Right lobe of liver (tissue), 6 donors: ENCODE results near the gene FIGN. TPM values are rescaled to one million over a fixed set of nuclear protein-coding genes. Genes with fewer than 3 reads are reported as not detected.

Source experiments
- ATAC-seq, 4 donors: fragments of 200-7000 bp; cut with Tn5 transposase; one replicate each; pipeline ENCODE4 v1.9.1; 2020; ENCODE audit warnings: mild to moderate bottlenecking in 4 of 4, moderate library complexity in 4 of 4
- DNase-seq, 3 donors: peaks; one replicate each; pipeline ENCODE4 v3.0.0-alpha.2; 2020
- H3K27ac ChIP-seq, 3 donors: fragments of 200-600 bp; one replicate each; pipeline ENCODE4 v1.8.0; 2022
- H3K27me3 ChIP-seq, 2 donors: fragments of 200-600 bp; one replicate each; pipeline ENCODE4 v1.8.0; 2022
- H3K36me3 ChIP-seq, 4 donors: fragments of 200-600 bp; sonication (generic) in 1 of 4; one replicate each; pipeline versions ENCODE4 v1.5.1 to v1.8.0; 2017 to 2022; ENCODE audit warnings: control low read depth in 1 of 4
- H3K4me1 ChIP-seq, 4 donors: fragments of 200-600 bp; sonication (generic) in 1 of 4; one replicate each; pipeline versions ENCODE4 v1.5.1 to v1.8.0; 2017 to 2022; ENCODE audit warnings: control low read depth in 1 of 4
- H3K4me3 ChIP-seq, 3 donors: fragments of 200-600 bp; one replicate each; pipeline ENCODE4 v1.8.0; 2022
- H3K9me3 ChIP-seq, 4 donors: fragments of 200-600 bp; sonication (generic) in 1 of 4; one replicate each; pipeline versions ENCODE4 v1.5.1 to v1.8.0; 2017 to 2022; ENCODE audit warnings: control low read depth in 1 of 4
- CTCF ChIP-seq, 4 donors: fragments of 200-600 bp in 3 of 4; fragments of 450-650 bp in 1 of 4; IDR thresholded peaks; one replicate each; pipeline versions ENCODE4 v1.5.1 to v1.8.0; 2016 to 2022; ENCODE audit warnings: antibody characterized with exemption in 4 of 4, mild to moderate bottlenecking in 2 of 4
- POLR2A ChIP-seq: fragments of 450-650 bp; IDR thresholded peaks from one replicate; pipeline ENCODE4 v1.6.1; 2017; ENCODE audit warnings: antibody characterized with exemption, mild to moderate bottlenecking
- WGBS: methylation state at CpG from one replicate; pipeline ENCODE4 v1.1.6; 2018; ENCODE audit warnings: low coverage, low lambda C conversion rate; ENCODE audit not compliant: insufficient coverage; ENCODE audit errors: missing lambda C conversion rate; 5-methylcytosine and 5-hydroxymethylcytosine counted together
- intact Hi-C, 2 donors: fragments of 100-400 bp; cut with DNase I; formaldehyde crosslinking; loops; one replicate each; pipeline versions ENCODE4 v1.11.2 to v1.14.1; 2022
- total RNA-seq, 6 experiments: library from RNA; depleted of rRNA in 2 of 6; stranded (reverse); fragments of >200 nt in 2 of 6; fragmentation: NEBNext Ultra II Directional in 3 of 6; extraction: Animal tissue kit (Norgen Biotek cat#: 25700) in 3 of 6; gene quantifications; one replicate each; pipeline versions ENCODE4 v1.1.0 to v1.2.4, GENCODE V29; 2016 to 2023
- donor health status: DM: no; HTN: yes; CAD: no.
- donor health status: DM: no; HTN: no; CAD: no.
- donor health status: DM: no; HTN: no; CAD: no.
- donor health status: DM: no; HTN: yes; CAD: no.
- donor health status: DM: no; HTN: yes; CAD: no.

FIGN gene
- total RNA-seq, 6 experiments from 2014 or later: 2.8 to 9.2 (median 5.1) TPM

DNA sequence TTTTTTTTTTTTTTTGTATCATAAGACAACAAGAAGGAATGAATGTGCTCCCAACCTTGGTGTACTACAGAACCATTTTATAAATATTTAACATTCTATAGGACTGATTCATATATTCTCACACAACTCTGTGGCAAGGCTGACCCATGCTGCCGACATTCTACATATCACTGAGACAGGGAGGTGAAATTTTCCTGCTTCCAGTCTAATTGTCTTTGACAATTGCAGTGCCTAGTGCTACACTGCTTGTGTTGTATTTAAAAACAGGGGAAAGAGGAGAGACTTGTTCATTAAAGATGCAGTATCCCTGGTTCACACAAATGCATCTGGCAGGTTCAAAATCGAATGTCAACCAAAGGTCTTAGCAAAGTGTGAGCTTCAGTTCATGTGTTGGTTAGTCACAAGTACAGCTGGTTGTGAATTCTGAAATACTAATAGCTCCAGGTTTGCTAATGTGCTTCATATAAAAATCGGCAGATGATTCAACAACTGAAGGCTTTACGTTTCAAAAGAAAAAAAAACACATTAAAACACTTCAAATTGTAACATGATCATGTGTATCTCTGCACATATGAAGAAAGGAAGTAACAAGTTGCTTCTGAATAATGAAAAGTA is 130.8 kb downstream of the FIGN start:
- no peak for ATAC-seq
- Histone ChIP-seq H3K27me3 (no peaks in the 10 kb centered on the region), H3K4me3 (no peak overlapping the region), H3K9me3 (no peaks in the 10 kb centered on the region), H3K27ac (no peak overlapping the region), H3K36me3 (no peaks in the 10 kb centered on the region), H3K4me1 (peaks cover 0 to 3% (median 0%) of the 10 kb centered on the region in 4 donors)
- DNase-seq: no peak
- TF ChIP-seq CTCF (IDR thresholded peaks at IDR 0.05): no peak
- no peak for TF ChIP-seq POLR2A
- WGBS: 73% methylated on average over 4 of the region's 4 CpGs
- intact Hi-C loops: no loop called here

GRCh38 chr2:163602196-163602595 is 133.6 kb downstream of the FIGN start:
- DNase-seq (no peak), ATAC-seq (no peak)
- TF ChIP-seq CTCF (IDR thresholded peaks at IDR 0.05): no peak
- no peak for TF ChIP-seq POLR2A
- intact Hi-C loops: no loop called here
- WGBS: 68% methylated on average over 3 of the region's 3 CpGs
- H3K36me3 ChIP-seq: no peaks in the 10 kb centered on the region
- no peak overlapping the region for H3K4me3 ChIP-seq
- H3K9me3 ChIP-seq: no peaks in the 10 kb centered on the region
- H3K4me1 ChIP-seq: peaks cover 0 to 1% (median 0%) of the 10 kb centered on the region in 4 donors
- no peak overlapping the region for H3K27ac ChIP-seq
- no peaks in the 10 kb centered on the region for H3K27me3 ChIP-seq

- intact Hi-C loops: no loop called here
- no peaks in the 10 kb centered on the region for H3K27me3 ChIP-seq
- H3K27ac ChIP-seq: no peak overlapping the region
- DNase-seq (no peak), ATAC-seq (no peak)
- no peaks in the 10 kb centered on the region for H3K9me3 ChIP-seq
- no peaks in the 10 kb centered on the region for H3K4me1 ChIP-seq
- TF ChIP-seq CTCF (IDR thresholded peaks at IDR 0.05): no peak
- TF ChIP-seq POLR2A: no peak
- no peak overlapping the region for H3K4me3 ChIP-seq
- 71% methylated on average over 7 of the region's 7 CpGs for WGBS
- H3K36me3 ChIP-seq: no peaks in the 10 kb centered on the region
These were observed 134.4 kb downstream of the FIGN start for GRCh38 chr2:163601377-163601776.

- TF ChIP-seq CTCF (IDR thresholded peaks at IDR 0.05) (no peak), POLR2A (no peak)
- H3K27me3 ChIP-seq: no peaks in the 10 kb centered on the region
- H3K4me1 ChIP-seq: no peaks in the 10 kb centered on the region
- 76% methylated on average over 3 of the region's 3 CpGs for WGBS
- intact Hi-C loops: no loop called here
- ATAC-seq: no peak
- H3K9me3 ChIP-seq: no peaks in the 10 kb centered on the region
- H3K36me3 ChIP-seq: no peaks in the 10 kb centered on the region
- no peak for DNase-seq
- H3K4me3 ChIP-seq: no peak overlapping the region
- H3K27ac ChIP-seq: no peak overlapping the region
These were observed 135.0 kb downstream of the FIGN start for GRCh38 chr2:163600801-163601200.

GRCh38 chr2:163595028-163595427 is 140.8 kb downstream of the FIGN start:
- Histone ChIP-seq H3K9me3 (no peaks in the 10 kb centered on the region), H3K36me3 (no peaks in the 10 kb centered on the region), H3K27me3 (no peaks in the 10 kb centered on the region), H3K4me1 (no peaks in the 10 kb centered on the region), H3K27ac (no peak overlapping the region), H3K4me3 (no peak overlapping the region)
- DNase-seq (no peak), ATAC-seq (no peak)
- intact Hi-C loops: no loop called here
- WGBS: 49% methylated on average over 2 of the region's 2 CpGs
- no peak for TF ChIP-seq POLR2A
- no peak for TF ChIP-seq CTCF (IDR thresholded peaks at IDR 0.05)
